ENCODE measurements around the gene CCNJ. TPM values are rescaled to one million over a fixed set of nuclear protein-coding genes. Genes with fewer than 3 reads are reported as not detected.

Gene CCNJ
- total and polyA plus RNA-seq, 2 of the 13 experiments (the other 11 are each of a cell fraction or from before 2014, with no cell fraction given), result 14.1 to 21.5 TPM

DNA sequence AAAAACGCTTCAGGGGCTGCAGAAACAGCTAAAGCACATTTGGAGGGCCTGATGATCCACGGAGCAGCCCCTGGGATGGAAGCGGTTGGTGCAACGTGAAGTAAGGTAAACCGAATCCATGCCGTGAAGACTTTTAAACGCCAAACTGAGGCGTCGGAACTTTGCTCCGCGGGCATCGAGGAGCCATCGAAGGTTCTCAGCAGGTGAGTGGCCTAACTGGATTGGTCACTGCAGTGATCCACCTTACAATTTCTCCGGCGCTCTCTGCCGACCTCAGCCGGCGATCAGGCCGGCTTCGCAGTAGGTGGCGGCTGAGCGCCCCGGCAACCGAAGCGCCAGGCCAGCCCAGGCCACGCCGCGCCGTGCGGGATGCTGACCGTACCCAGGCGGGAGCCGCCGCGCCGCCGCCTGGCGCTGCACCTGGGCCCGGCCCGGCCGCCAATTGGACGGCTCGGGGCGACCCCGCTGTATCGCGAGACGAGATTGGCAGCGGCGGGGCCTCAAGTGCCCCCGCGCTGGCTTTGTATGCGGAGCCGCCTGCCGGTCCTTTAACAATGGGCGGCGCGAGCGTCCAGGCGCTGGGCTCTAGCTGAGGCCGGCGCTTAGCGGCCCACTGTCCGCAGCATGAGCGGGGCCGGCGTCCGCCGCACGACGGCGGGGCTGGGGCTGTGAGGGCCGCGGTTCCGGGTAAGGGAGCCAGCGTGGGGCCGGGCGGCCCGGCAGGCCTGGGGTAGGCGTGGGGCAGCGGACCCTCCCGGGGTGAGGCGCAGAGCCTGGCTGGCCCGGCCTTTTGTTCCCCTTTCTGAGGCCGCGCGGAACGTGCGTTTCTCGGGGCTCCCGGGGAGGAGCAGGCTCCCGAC, at the start of gene CCNJ (continued):
- TF ChIP-seq, protein P1, sequence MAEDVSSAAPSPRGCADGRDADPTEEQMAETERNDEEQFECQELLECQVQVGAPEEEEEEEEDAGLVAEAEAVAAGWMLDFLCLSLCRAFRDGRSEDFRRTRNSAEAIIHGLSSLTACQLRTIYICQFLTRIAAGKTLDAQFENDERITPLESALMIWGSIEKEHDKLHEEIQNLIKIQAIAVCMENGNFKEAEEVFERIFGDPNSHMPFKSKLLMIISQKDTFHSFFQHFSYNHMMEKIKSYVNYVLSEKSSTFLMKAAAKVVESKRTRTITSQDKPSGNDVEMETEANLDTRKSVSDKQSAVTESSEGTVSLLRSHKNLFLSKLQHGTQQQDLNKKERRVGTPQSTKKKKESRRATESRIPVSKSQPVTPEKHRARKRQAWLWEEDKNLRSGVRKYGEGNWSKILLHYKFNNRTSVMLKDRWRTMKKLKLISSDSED (CRISPR knock-in tag; IDR thresholded peaks at IDR 0.05), result no peak; the same call in 1 of the 2 replicates
- peak; percentile 72; the same call in 1 of the 2 replicates for TF ChIP-seq ZSCAN25 (CRISPR knock-in tag; IDR thresholded peaks at IDR 0.05)
- TF ChIP-seq DPF2 (CRISPR knock-in tag; IDR thresholded peaks at IDR 0.05; ENCODE audit: borderline replicate concordance, low read depth), result no peak
- peak; percentile 80 for TF ChIP-seq ZNF883 (CRISPR knock-in tag; IDR thresholded peaks at IDR 0.05; ENCODE audit: not compliant biosample characterization)
- no peak for TF ChIP-seq PHB2 (IDR thresholded peaks at IDR 0.05; ENCODE audit: partially characterized antibody)
- TF ChIP-seq, protein P2, sequence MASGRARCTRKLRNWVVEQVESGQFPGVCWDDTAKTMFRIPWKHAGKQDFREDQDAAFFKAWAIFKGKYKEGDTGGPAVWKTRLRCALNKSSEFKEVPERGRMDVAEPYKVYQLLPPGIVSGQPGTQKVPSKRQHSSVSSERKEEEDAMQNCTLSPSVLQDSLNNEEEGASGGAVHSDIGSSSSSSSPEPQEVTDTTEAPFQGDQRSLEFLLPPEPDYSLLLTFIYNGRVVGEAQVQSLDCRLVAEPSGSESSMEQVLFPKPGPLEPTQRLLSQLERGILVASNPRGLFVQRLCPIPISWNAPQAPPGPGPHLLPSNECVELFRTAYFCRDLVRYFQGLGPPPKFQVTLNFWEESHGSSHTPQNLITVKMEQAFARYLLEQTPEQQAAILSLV (CRISPR knock-in tag; IDR thresholded peaks at IDR 0.05; ENCODE audit: borderline replicate concordance), result no peak; the same call in 1 of the 2 replicates
- TF ChIP-seq, protein P3, sequence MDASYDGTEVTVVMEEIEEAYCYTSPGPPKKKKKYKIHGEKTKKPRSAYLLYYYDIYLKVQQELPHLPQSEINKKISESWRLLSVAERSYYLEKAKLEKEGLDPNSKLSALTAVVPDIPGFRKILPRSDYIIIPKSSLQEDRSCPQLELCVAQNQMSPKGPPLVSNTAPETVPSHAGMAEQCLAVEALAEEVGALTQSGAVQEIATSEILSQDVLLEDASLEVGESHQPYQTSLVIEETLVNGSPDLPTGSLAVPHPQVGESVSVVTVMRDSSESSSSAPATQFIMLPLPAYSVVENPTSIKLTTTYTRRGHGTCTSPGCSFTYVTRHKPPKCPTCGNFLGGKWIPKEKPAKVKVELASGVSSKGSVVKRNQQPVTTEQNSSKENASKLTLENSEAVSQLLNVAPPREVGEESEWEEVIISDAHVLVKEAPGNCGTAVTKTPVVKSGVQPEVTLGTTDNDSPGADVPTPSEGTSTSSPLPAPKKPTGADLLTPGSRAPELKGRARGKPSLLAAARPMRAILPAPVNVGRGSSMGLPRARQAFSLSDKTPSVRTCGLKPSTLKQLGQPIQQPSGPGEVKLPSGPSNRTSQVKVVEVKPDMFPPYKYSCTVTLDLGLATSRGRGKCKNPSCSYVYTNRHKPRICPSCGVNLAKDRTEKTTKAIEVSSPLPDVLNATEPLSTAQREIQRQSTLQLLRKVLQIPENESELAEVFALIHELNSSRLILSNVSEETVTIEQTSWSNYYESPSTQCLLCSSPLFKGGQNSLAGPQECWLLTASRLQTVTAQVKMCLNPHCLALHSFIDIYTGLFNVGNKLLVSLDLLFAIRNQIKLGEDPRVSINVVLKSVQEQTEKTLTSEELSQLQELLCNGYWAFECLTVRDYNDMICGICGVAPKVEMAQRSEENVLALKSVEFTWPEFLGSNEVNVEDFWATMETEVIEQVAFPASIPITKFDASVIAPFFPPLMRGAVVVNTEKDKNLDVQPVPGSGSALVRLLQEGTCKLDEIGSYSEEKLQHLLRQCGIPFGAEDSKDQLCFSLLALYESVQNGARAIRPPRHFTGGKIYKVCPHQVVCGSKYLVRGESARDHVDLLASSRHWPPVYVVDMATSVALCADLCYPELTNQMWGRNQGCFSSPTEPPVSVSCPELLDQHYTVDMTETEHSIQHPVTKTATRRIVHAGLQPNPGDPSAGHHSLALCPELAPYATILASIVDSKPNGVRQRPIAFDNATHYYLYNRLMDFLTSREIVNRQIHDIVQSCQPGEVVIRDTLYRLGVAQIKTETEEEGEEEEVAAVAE (CRISPR knock-in tag; IDR thresholded peaks at IDR 0.05; ENCODE audit: borderline replicate concordance), result peak; percentile 99
- no peak for TF ChIP-seq RBM22 (optimal IDR thresholded peaks at IDR 0.05; ENCODE audit: low read length)
- peak; percentile 37; the same call in 1 of the 2 replicates for TF ChIP-seq ISL2 (CRISPR knock-in tag; IDR thresholded peaks at IDR 0.05)
- 0 out of 2 replicates have a peak, but pooled peaks have one; percentile 51 for TF ChIP-seq ZNF138 (CRISPR knock-in tag; IDR thresholded peaks at IDR 0.05; ENCODE audit: low read depth)
- no peak for TF ChIP-seq EZH2 (conservative IDR thresholded peaks at IDR 0.05; ENCODE audit: low read depth, low read length)
- TF ChIP-seq MXI1 (IDR thresholded peaks at IDR 0.05; ENCODE audit: borderline replicate concordance, low read depth, low read length), result peak; percentile 88; the same call in 2 of the 3 replicates
- TF ChIP-seq ZNF136 (CRISPR knock-in tag; IDR thresholded peaks at IDR 0.05; ENCODE audit: low read depth), result no peak
- TF ChIP-seq, protein P4, sequence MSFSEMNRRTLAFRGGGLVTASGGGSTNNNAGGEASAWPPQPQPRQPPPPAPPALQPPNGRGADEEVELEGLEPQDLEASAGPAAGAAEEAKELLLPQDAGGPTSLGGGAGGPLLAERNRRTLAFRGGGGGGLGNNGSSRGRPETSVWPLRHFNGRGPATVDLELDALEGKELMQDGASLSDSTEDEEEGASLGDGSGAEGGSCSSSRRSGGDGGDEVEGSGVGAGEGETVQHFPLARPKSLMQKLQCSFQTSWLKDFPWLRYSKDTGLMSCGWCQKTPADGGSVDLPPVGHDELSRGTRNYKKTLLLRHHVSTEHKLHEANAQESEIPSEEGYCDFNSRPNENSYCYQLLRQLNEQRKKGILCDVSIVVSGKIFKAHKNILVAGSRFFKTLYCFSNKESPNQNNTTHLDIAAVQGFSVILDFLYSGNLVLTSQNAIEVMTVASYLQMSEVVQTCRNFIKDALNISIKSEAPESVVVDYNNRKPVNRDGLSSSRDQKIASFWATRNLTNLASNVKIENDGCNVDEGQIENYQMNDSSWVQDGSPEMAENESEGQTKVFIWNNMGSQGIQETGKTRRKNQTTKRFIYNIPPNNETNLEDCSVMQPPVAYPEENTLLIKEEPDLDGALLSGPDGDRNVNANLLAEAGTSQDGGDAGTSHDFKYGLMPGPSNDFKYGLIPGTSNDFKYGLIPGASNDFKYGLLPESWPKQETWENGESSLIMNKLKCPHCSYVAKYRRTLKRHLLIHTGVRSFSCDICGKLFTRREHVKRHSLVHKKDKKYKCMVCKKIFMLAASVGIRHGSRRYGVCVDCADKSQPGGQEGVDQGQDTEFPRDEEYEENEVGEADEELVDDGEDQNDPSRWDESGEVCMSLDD (CRISPR knock-in tag; IDR thresholded peaks at IDR 0.05; ENCODE audit: borderline replicate concordance), result no peak
- TF ChIP-seq KLF11 (CRISPR knock-in tag; IDR thresholded peaks at IDR 0.05), result no peak
- no peak for TF ChIP-seq FOXK2 (IDR thresholded peaks at IDR 0.05)
- no peak for TF ChIP-seq ZNF549 (CRISPR knock-in tag; IDR thresholded peaks at IDR 0.05)
- no peak for TF ChIP-seq TAF15 (IDR thresholded peaks at IDR 0.05; ENCODE audit: low read depth, low read length, poor library complexity, severe bottlenecking)
- TF ChIP-seq JUN (CRISPR knock-in tag; IDR thresholded peaks at IDR 0.05), result peak; percentile 59; the same call in 1 of the 2 replicates
- TF ChIP-seq ZNF558 (CRISPR knock-in tag; IDR thresholded peaks at IDR 0.05; ENCODE audit: borderline replicate concordance), result peak; percentile 93; the same call in 1 of the 2 replicates

All from HepG2 (cell line).